ENCODE data around the gene UCHL1.

DNA sequence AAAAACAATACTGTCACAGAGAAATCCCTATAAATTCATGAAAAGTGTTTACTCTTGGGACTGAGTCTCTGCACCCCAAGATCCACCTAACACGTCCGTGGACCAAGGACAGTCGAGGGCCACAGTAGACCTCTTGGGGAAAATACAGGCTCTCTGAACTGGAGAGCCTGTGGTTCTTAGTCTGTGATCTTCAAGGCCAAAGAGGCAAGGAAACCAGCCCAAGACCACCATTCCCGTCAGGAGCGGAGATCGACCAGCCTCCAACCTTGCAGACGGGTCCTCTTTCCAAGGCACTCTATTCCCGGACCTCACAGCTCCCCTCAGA lies 40.8 kb upstream of the UCHL1 start:
- TF ChIP-seq, protein P1, sequence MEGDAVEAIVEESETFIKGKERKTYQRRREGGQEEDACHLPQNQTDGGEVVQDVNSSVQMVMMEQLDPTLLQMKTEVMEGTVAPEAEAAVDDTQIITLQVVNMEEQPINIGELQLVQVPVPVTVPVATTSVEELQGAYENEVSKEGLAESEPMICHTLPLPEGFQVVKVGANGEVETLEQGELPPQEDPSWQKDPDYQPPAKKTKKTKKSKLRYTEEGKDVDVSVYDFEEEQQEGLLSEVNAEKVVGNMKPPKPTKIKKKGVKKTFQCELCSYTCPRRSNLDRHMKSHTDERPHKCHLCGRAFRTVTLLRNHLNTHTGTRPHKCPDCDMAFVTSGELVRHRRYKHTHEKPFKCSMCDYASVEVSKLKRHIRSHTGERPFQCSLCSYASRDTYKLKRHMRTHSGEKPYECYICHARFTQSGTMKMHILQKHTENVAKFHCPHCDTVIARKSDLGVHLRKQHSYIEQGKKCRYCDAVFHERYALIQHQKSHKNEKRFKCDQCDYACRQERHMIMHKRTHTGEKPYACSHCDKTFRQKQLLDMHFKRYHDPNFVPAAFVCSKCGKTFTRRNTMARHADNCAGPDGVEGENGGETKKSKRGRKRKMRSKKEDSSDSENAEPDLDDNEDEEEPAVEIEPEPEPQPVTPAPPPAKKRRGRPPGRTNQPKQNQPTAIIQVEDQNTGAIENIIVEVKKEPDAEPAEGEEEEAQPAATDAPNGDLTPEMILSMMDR (IDR thresholded peaks at IDR 0.05 in 2 of 3, conservative IDR thresholded peaks at IDR 0.05 in 1 of 3; ENCODE audit: borderline replicate concordance in 1 of 3, insufficient read depth in 1 of 3, low read depth in 2 of 3, low read length in 2 of 3): no peak
- TF ChIP-seq EZH2 (IDR thresholded peaks at IDR 0.05) (no peak), POLR2A (IDR thresholded peaks at IDR 0.05; ENCODE audit: borderline replicate concordance, extremely low read depth, insufficient read depth, insufficient read length) (no peak), CEBPB (IDR thresholded peaks at IDR 0.05; ENCODE audit: low read depth) (no peak)
